ENCODE results near the gene LRPAP1.
A peak's percentile ranks its signal among the peaks of the same experiment; 100 is the strongest.

LRPAP1 gene

DNA sequence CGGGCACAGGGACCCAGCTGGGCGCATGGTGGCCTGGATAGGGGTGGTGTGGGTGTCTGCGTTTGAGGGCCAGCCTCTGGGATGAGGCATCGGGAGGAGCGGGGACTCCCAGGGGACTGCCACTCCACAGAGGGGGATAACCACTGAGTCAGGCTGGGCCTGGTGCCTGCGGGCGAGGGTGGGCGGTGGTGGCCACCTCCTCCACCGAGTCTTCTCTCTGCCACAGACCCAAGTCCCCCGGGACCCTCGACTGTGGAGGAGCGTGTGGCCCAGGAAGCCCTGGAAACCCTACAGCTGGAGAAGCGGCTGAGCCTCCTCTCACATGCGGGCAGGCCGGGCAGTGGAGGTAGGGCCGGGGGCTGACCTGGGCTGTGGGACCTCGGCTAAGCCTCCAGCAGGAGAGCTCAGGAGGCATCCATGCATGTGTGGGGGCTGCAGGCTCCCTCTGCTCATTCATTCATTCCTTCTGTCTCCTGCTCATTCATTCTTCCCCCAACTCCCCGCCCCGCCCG, 42.7 kb downstream of the LRPAP1 start:
- TF ChIP-seq, protein P1, sequence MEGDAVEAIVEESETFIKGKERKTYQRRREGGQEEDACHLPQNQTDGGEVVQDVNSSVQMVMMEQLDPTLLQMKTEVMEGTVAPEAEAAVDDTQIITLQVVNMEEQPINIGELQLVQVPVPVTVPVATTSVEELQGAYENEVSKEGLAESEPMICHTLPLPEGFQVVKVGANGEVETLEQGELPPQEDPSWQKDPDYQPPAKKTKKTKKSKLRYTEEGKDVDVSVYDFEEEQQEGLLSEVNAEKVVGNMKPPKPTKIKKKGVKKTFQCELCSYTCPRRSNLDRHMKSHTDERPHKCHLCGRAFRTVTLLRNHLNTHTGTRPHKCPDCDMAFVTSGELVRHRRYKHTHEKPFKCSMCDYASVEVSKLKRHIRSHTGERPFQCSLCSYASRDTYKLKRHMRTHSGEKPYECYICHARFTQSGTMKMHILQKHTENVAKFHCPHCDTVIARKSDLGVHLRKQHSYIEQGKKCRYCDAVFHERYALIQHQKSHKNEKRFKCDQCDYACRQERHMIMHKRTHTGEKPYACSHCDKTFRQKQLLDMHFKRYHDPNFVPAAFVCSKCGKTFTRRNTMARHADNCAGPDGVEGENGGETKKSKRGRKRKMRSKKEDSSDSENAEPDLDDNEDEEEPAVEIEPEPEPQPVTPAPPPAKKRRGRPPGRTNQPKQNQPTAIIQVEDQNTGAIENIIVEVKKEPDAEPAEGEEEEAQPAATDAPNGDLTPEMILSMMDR (IDR thresholded peaks at IDR 0.05; ENCODE audit: insufficient read depth, low read length, poor library complexity, severe bottlenecking), result no peak
- Histone ChIP-seq H3K4me3 (replicated peaks; ENCODE audit: low read depth, low read length) (no peak overlapping the region), H3K36me3 (ENCODE audit: control insufficient read depth, insufficient read depth, low read length) (no peaks in the 10 kb centered on the region), H3K27me3 (replicated peaks; ENCODE audit: control insufficient read depth, insufficient read depth, low read length) (no peaks in the 10 kb centered on the region; the same call in none of the 2 replicates)
- DNase-seq (ENCODE audit: extremely low read depth, insufficient read length), result peak; percentile 37

DNA sequence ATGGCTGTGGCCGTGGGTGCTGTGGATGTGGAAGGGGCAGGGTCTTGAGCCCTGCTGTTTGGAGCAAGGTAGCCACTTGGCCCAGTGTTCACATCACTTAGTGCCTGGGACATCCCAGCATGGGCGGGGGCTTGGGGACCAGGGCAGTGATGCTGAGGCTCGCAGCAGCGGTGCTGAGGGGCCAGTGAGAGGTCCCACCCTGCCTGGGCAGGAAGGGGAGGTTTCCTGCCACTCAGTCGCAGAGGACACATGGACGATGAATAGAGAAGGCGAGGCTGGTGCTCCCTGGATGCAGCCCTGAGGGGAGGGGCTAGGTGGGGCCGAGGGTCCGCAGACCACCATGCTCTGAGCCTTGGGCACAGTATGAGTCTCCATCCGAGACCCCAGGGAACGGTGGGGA, 43.4 kb downstream of the LRPAP1 start:
- TF ChIP-seq, protein P1 (IDR thresholded peaks at IDR 0.05; ENCODE audit: insufficient read depth, low read length, poor library complexity, severe bottlenecking), result no peak
- no peak overlapping the region for H3K4me3 ChIP-seq (replicated peaks; ENCODE audit: low read depth, low read length)
- no peaks in the 10 kb centered on the region; the same call in none of the 2 replicates for H3K27me3 ChIP-seq (replicated peaks; ENCODE audit: control insufficient read depth, insufficient read depth, low read length)
- DNase-seq (ENCODE audit: extremely low read depth, insufficient read length), result no peak
- no peaks in the 10 kb centered on the region for H3K36me3 ChIP-seq (ENCODE audit: control insufficient read depth, insufficient read depth, low read length)

DNA sequence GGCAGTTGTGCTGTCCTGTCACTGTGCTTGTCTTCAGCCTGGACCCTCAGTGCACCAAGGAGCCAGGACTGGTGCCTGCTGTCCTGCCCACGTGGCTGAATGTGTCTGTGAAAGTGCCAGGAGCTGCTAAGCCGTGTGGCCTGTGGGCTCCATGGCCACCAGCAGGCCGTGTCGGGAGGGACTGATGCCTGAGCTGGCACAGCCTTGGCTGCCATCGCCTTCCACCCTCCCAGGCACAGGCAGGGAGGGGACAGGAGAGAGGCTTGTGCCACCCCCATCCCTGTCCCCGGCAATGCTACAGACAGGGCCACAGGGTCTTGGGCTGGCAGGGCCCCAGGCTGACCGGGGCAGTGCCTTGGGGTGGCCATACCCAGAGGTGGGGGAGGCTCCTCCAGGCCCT, 44.4 kb downstream of the LRPAP1 start:
- H3K36me3 ChIP-seq (ENCODE audit: control insufficient read depth, insufficient read depth, low read length), result no peaks in the 10 kb centered on the region
- H3K4me3 ChIP-seq (replicated peaks; ENCODE audit: low read depth, low read length), result no peak overlapping the region
- DNase-seq (ENCODE audit: extremely low read depth, insufficient read length), result no peak
- H3K27me3 ChIP-seq (replicated peaks; ENCODE audit: control insufficient read depth, insufficient read depth, low read length), result no peaks in the 10 kb centered on the region; the same call in none of the 2 replicates
- TF ChIP-seq, protein P1 (IDR thresholded peaks at IDR 0.05; ENCODE audit: insufficient read depth, low read length, poor library complexity, severe bottlenecking), result no peak

DNA sequence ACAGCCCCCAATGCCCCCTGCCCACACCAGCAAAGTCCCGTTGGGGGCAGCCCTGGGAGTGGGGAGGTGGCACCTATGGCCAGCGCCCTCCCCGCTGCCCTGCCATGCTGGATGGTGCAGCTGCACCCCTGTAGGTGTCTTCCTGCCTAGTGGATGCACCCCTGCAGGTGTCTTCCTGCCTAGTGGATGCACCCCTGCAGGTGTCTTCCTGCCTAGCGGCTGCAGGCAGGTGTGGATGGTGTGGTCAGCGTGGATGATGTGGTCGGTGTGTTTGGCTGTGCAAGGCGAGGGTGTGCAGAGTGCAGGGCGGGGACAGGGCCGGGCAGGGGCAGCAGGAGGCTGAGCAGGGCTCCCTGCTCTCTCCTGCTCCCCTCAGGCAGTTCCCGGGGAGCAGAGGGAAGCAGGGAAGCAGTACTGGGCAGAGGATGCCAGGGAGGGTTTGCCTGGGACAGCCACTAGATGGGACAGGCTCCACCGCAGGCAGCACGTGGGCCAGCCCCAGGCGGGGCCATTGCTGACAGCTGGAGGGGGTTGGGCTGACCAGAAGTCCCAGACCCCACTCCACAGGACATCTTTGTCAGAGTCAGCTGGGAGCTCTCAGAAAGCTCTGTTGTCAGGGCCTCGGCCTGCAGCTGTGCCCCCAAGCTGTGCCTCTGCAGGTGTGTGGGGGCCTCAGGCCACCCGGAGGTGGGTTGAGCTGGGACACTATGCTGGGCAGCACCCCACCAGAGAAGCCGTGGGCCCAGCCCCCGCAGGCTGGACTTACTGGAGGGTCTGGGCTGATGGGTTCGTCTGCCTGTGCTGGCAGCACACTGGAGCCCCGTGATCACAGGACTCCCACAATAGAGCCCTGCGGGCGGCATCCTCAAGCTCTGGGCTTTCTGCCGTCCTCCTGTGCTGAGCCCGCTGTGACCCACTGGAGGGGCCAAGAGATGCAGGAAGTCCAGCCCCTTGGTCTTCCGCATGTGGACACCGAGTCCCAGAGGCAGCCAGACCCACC, 45.4 kb downstream of the LRPAP1 start:
- Histone ChIP-seq H3K36me3 (ENCODE audit: control insufficient read depth, insufficient read depth, low read length) (no peaks in the 10 kb centered on the region), H3K4me3 (replicated peaks; ENCODE audit: low read depth, low read length) (no peak overlapping the region), H3K27me3 (replicated peaks; ENCODE audit: control insufficient read depth, insufficient read depth, low read length) (no peaks in the 10 kb centered on the region; the same call in 1 of the 2 replicates)
- DNase-seq (ENCODE audit: extremely low read depth, insufficient read length), result no peak
- TF ChIP-seq, protein P1 (IDR thresholded peaks at IDR 0.05; ENCODE audit: insufficient read depth, low read length, poor library complexity, severe bottlenecking), result no peak

DNA sequence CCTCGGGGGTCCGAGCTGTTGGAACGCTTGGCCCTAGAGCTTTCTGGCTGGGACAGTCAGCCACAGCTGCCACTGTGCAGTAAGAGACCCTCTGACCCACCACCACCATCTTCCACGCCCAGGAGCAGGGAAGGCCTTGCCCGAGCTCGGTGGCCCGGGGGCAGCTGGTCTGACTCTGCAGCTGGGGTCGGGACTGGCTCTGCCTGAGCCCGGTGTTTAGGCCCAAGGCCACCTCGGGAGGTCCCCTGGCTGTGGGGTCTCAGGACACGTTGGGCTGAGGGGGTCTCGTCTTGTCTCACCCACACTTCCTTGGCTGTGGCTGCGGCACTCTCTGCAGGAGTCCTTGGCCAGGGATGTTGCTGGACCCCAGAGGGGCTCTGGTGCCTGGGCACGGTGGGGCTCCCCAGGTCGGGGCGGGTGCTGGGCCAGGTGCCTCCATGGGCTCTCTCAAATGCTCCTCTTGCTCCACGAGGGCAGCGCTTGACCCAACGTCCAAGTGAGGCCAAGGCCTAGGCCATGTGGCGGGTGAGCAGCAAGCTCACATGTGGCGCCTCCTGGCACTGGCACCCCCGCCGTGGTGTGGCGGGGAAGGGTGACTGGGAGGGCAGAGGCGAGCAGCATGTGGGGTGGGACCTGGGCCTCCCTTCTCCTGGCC, 46.2 kb downstream of the LRPAP1 start:
- Histone ChIP-seq H3K27me3 (replicated peaks; ENCODE audit: control insufficient read depth, insufficient read depth, low read length) (no peaks in the 10 kb centered on the region; the same call in 1 of the 2 replicates), H3K36me3 (ENCODE audit: control insufficient read depth, insufficient read depth, low read length) (no peaks in the 10 kb centered on the region), H3K4me3 (replicated peaks; ENCODE audit: low read depth, low read length) (no peak overlapping the region)
- DNase-seq (ENCODE audit: extremely low read depth, insufficient read length), result no peak
- TF ChIP-seq, protein P1 (IDR thresholded peaks at IDR 0.05; ENCODE audit: insufficient read depth, low read length, poor library complexity, severe bottlenecking), result no peak

All from GM06990 (cell line).